DND-41 (cell line): ENCODE results near the gene CEP112.

Source experiments
- ATAC-seq: fragments of 200-7000 bp; cut with Tn5 transposase; 3 replicates; pipeline ENCODE4 v1.9.1; 2021; ENCODE audit warnings: low read depth; ENCODE audit not compliant: insufficient read depth
- DNase-seq: peaks from one replicate; pipeline ENCODE4 v3.0.0-alpha.2; 2020
- H2AFZ ChIP-seq: 2 replicates; pipeline ENCODE4 v1.6.0; 2012; ENCODE audit warnings: low read depth, low read length
- H3K27ac ChIP-seq: 2 replicates; pipeline ENCODE4 v1.5.1; 2012; ENCODE audit warnings: low read length, inconsistent platforms
- H3K27me3 ChIP-seq: fragments of 200-600 bp; sonication (generic); 2 replicates; pipeline ENCODE4 v1.6.0; 2012; ENCODE audit warnings: low read length, mild to moderate bottlenecking, inconsistent platforms; ENCODE audit not compliant: insufficient read depth, poor library complexity
- H3K36me3 ChIP-seq: 2 replicates; pipeline ENCODE4 v1.5.1; 2012; ENCODE audit warnings: low read length, inconsistent platforms; ENCODE audit not compliant: insufficient read depth
- H3K4me1 ChIP-seq: 2 replicates; pipeline ENCODE4 v1.5.1; 2012; ENCODE audit warnings: mild to moderate bottlenecking, low read length; ENCODE audit not compliant: insufficient read depth
- H3K4me2 ChIP-seq: 2 replicates; pipeline ENCODE4 v1.6.0; 2012; ENCODE audit warnings: mild to moderate bottlenecking, moderate library complexity, low read length, inconsistent platforms; ENCODE audit not compliant: insufficient read depth
- H3K4me3 ChIP-seq, 2 experiments: fragments of 200-600 bp in 1 of 2; shearing (Covaris generic) in 1 of 2; 2 replicates each; pipeline ENCODE4 v1.5.1; 2012 to 2016; ENCODE audit warnings: inconsistent platforms in 2 of 2, low read length in 2 of 2, mild to moderate bottlenecking in 2 of 2, low read depth in 1 of 2, moderate library complexity in 1 of 2
- H3K79me2 ChIP-seq: 2 replicates; pipeline ENCODE4 v1.6.0; 2012; ENCODE audit warnings: low read length, inconsistent platforms; ENCODE audit not compliant: insufficient read depth
- H3K9ac ChIP-seq: 2 replicates; pipeline ENCODE4 v1.6.0; 2012; ENCODE audit warnings: low read depth, mild to moderate bottlenecking, inconsistent platforms, low read length, moderate library complexity
- H3K9me3 ChIP-seq: 2 replicates; pipeline ENCODE4 v1.5.1; 2012; ENCODE audit warnings: low read length, moderate library complexity, mild to moderate bottlenecking, inconsistent platforms; ENCODE audit not compliant: insufficient read depth, severe bottlenecking
- H4K20me1 ChIP-seq: 2 replicates; pipeline ENCODE4 v1.6.0; 2012; ENCODE audit warnings: low read length; ENCODE audit not compliant: insufficient read depth
- CTCF ChIP-seq: IDR thresholded peaks from 2 replicates; pipeline ENCODE4 v1.5.1; 2012; ENCODE audit warnings: borderline replicate concordance, low read length, moderate library complexity, mild to moderate bottlenecking; ENCODE audit not compliant: poor library complexity, severe bottlenecking; ENCODE audit errors: extremely low read depth
- EZH2 ChIP-seq: IDR thresholded peaks from 3 replicates; pipeline ENCODE4 v1.6.1; 2012; ENCODE audit warnings: borderline replicate concordance, low read depth, mild to moderate bottlenecking, moderate library complexity, low read length, inconsistent platforms; ENCODE audit not compliant: severe bottlenecking

Gene CEP112

GRCh38 chr17:66000216-66000615 is 191.7 kb downstream of the CEP112 start:
- H3K4me3 ChIP-seq: no peak overlapping the region
- ATAC-seq (0 out of 3 replicates have a peak, but pooled peaks have one; percentile 17), DNase-seq (peak; percentile 40)
- TF ChIP-seq EZH2 (no peak), CTCF (no peak)
- H3K36me3 ChIP-seq: no peaks in the 10 kb centered on the region
- no peak overlapping the region for H3K9ac ChIP-seq
- H3K79me2 ChIP-seq: no peaks in the 10 kb centered on the region
- H2AFZ ChIP-seq: no peak overlapping the region
- peaks cover 6% of the 10 kb centered on the region; the same call in 1 of the 2 replicates for H3K4me1 ChIP-seq
- no peak overlapping the region for H3K27ac ChIP-seq
- no peaks in the 10 kb centered on the region for H3K27me3 ChIP-seq
- H3K9me3 ChIP-seq: no peaks in the 10 kb centered on the region
- no peaks in the 10 kb centered on the region for H4K20me1 ChIP-seq
- no peak overlapping the region for H3K4me2 ChIP-seq

- Histone ChIP-seq H3K4me2 (no peak overlapping the region), H3K79me2 (no peaks in the 10 kb centered on the region), H3K27me3 (no peaks in the 10 kb centered on the region), H3K4me3 (no peak overlapping the region), H3K4me1 (peaks cover 6% of the 10 kb centered on the region; the same call in 1 of the 2 replicates), H3K9me3 (no peaks in the 10 kb centered on the region), H3K9ac (no peak overlapping the region), H3K36me3 (no peaks in the 10 kb centered on the region), H2AFZ (no peak overlapping the region), H4K20me1 (no peaks in the 10 kb centered on the region), H3K27ac (no peak overlapping the region)
- DNase-seq: no peak
- ATAC-seq: no peak
- no peak for TF ChIP-seq EZH2
- no peak for TF ChIP-seq CTCF
These were observed 193.3 kb downstream of the CEP112 start for GRCh38 chr17:65998675-65999074.

GRCh38 chr17:65994679-65995078 is 197.3 kb downstream of the CEP112 start:
- H3K27me3 ChIP-seq: no peaks in the 10 kb centered on the region
- no peaks in the 10 kb centered on the region for H3K4me1 ChIP-seq
- no peak overlapping the region for H3K9ac ChIP-seq
- no peak overlapping the region for H3K4me2 ChIP-seq
- no peak for TF ChIP-seq EZH2
- no peak for TF ChIP-seq CTCF
- H3K9me3 ChIP-seq: no peaks in the 10 kb centered on the region
- DNase-seq (no peak), ATAC-seq (no peak)
- no peaks in the 10 kb centered on the region for H3K79me2 ChIP-seq
- no peaks in the 10 kb centered on the region for H4K20me1 ChIP-seq
- H2AFZ ChIP-seq: no peak overlapping the region
- H3K27ac ChIP-seq: no peak overlapping the region
- no peak overlapping the region for H3K4me3 ChIP-seq
- no peaks in the 10 kb centered on the region for H3K36me3 ChIP-seq

GRCh38 chr17:65994114-65994513 is 197.8 kb downstream of the CEP112 start:
- TF ChIP-seq CTCF (no peak), EZH2 (no peak)
- Histone ChIP-seq H3K9me3 (no peaks in the 10 kb centered on the region), H4K20me1 (no peaks in the 10 kb centered on the region), H3K9ac (no peak overlapping the region), H3K4me2 (no peak overlapping the region), H3K36me3 (no peaks in the 10 kb centered on the region), H2AFZ (no peak overlapping the region), H3K4me3 (no peak overlapping the region), H3K79me2 (no peaks in the 10 kb centered on the region), H3K27ac (no peak overlapping the region), H3K4me1 (no peaks in the 10 kb centered on the region), H3K27me3 (no peaks in the 10 kb centered on the region)
- DNase-seq (no peak), ATAC-seq (peak; percentile 60; the same call in 2 of the 3 replicates)
